HG02852 (cell line): Measurements from ENCODE around the gene TNFSF11.

ENCODE experiments used
- ATAC-seq: cut with Tn5 transposase; IDR thresholded peaks from one replicate; pipeline ENCODE4 v1.9.1; 2021; ENCODE audit warnings: mild to moderate bottlenecking, moderate library complexity; ENCODE audit not compliant: unreplicated experiment

Gene TNFSF11

DNA sequence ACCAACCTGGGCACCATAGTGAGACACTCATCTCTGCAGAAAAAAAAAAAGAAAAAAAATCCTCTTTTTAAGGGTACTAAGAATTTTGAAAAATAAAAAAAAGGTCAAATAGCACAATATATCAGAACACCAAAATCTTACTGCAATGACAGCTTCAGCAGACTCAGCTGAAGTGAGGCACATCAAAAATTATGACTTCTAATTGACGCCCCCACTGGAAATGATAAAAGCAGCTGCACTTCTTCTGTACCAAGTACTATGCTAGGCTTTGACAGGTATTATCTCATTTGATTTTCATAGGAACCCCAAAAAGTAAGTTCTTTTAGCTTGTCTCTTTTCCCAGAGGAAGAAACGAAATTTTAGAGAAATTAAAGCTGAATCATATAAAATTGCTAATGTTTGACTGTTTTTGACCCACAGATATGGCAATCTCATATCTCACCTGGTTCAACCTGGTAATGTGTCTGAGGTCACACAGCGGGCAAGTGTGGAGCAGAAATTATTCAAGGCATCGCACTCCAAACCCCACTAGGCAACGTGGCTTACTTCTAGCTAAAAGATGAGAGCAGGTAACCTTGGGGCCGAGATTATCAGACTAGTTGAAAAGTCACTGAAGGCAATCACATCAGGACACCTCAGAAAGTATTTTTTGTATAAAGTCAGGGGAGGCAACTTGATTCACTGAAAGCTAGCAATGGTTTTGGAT is 78.1 kb downstream of the TNFSF11 start:
- ATAC-seq, result no peak

- ATAC-seq, result no peak
Measured at GRCh38 chr13:42652642-42653415, 78.9 kb downstream of the TNFSF11 start.

DNA sequence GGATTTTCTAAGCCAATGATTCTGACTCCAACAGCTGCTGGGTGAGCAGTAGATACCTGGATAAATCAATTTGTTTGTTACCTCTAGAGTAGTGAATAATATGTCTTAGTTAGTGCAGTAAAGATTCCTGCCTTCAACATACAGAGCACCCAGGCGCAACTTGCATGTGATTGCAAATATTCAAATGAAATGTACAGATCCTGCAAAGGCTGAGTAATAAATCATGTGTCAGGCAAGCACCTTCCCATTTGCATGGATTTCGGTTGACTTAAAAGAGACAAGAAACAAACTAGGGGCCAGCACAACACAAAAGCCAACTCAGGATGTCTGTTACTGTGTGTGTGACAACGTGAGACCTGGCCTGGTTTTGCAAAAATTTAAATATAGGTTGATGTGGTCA is 79.7 kb downstream of the TNFSF11 start:
- no peak for ATAC-seq

- no peak for ATAC-seq
Measured at GRCh38 chr13:42654212-42654611, 80.3 kb downstream of the TNFSF11 start.

DNA sequence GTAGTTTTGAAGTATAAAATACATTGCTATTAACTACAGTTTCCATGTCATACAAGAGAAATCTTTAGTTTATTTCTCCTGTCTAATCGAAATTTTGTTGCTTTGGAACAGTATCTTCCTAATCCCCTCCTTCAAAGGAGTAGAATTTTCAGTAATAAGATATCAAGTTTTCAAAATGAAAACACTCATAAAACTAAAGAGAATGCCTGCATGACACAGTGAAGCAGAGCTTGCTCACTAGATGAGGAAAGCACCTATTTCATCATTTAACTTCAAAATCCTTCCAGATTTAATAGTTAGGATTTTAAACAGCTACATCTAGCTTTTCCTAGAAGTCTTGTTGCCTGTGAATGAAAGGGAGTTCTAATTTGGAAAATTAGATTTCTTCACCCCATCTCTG is 80.8 kb downstream of the TNFSF11 start:
- no peak for ATAC-seq

DNA sequence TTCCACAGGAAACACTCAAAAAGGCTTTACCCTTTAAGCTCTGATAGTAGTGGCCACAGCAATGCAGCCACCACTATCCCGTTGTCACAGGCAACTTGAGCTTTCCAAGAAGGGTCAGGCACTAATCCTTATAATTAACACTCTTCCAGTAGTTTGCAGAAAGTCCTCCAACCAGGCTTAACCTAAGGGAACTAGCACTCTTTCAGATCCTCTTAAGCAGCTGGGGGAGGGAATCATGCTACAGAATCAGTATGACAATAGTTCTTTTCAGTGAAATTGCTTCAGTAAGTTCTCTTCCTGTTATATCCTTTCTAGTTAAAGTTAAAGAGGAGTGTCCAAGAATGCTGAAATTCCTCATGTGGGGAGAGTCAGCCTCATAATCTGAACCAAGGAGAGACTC is 82.2 kb downstream of the TNFSF11 start:
- ATAC-seq, result no peak

DNA sequence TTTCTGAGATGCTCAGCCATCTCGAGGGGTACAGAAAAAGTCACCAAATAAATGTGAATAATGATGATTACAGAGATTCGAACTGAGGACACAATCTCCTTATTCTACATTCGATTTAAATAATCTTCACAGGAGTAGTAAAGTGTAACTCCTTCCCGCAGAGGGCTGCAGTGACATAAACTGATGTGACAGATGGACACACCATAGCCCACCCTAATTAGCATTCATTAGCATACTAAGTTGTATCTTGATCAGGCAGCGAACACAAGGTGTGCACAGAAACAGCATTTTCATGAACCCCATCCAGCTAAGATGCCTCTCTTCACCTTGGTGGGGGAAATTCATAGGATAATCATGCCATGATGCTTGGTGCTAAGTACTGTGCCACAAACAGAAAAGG is 83.0 kb downstream of the TNFSF11 start:
- no peak for ATAC-seq
